ENCODE data around the gene SIRPB2. TPM values are rescaled to one million over a fixed set of nuclear protein-coding genes. Genes with fewer than 3 reads are reported as not detected.
A peak's percentile ranks its signal among the peaks of the same experiment; 100 is the strongest.

The SIRPB2 gene
- total RNA-seq, 1 donor from 2014 or later: not detected

DNA sequence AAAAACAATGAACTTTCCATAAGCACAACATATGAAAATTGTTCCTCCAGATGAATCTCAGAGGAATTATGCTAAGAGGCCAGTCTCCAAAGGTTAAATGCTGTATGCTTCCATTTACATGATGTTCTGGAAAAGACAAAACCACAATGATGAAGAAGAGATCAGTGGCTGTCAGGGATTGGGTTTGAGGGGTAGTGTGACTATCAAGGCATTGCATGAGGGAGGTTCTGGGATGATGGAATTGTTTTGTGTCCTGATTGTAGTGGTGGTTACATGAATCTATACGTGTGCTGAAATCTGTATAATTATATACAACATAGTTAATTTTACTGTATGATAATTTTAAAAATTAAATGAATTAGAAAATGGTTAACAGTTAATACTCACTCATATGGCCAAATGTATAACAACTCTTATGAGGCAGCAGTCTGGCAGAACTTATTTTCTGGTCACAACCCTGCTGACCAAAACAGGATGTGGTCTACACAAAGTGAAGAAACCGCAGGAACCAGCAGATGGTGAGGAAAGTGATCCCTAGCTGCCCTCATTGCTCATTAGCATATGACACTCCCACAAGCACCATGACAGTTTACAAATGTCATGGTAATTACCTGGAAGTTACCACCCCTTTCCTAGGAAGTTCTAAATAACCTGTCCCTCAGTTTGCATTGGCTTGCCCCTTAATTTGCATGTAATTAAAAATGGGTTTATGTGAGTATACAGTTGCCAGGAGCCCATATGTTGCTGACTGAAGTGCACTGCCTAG lies 56.5 kb downstream of the SIRPB2 start:
- Histone ChIP-seq H3K27me3 (ENCODE audit: control insufficient read depth, insufficient read depth, low read length) (no peaks in the 10 kb centered on the region), H3K4me3 (ENCODE audit: low read depth, low read length) (no peak overlapping the region), H3K36me3 (ENCODE audit: control insufficient read depth, insufficient read depth, low read length) (no peaks in the 10 kb centered on the region)
- DNase-seq (ENCODE audit: low read depth): peak; percentile 63
- TF ChIP-seq, protein P1, sequence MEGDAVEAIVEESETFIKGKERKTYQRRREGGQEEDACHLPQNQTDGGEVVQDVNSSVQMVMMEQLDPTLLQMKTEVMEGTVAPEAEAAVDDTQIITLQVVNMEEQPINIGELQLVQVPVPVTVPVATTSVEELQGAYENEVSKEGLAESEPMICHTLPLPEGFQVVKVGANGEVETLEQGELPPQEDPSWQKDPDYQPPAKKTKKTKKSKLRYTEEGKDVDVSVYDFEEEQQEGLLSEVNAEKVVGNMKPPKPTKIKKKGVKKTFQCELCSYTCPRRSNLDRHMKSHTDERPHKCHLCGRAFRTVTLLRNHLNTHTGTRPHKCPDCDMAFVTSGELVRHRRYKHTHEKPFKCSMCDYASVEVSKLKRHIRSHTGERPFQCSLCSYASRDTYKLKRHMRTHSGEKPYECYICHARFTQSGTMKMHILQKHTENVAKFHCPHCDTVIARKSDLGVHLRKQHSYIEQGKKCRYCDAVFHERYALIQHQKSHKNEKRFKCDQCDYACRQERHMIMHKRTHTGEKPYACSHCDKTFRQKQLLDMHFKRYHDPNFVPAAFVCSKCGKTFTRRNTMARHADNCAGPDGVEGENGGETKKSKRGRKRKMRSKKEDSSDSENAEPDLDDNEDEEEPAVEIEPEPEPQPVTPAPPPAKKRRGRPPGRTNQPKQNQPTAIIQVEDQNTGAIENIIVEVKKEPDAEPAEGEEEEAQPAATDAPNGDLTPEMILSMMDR (IDR thresholded peaks at IDR 0.05; ENCODE audit: insufficient read depth, low read length, poor library complexity, severe bottlenecking): no peak

DNA sequence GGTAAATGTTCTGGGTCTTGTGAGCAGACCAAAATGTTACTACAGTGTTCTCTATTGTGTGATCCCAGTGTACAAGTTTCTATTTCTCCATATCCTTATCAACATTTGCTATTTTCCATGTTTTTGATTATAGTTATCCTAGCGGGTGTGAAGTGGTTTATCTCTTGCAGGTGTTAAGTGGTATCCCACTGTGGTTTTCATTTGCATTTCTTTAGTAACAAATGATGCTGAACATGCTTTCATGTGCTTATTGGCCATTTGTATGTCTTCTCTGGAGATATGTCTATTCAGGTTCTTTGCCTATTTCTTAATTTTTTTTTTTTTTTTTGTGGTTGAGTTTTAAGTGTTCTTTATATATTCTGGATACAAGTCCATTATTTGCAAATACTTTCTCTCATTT lies 60.1 kb downstream of the SIRPB2 start:
- TF ChIP-seq, protein P1 (IDR thresholded peaks at IDR 0.05; ENCODE audit: insufficient read depth, low read length, poor library complexity, severe bottlenecking): no peak
- no peak for DNase-seq (ENCODE audit: low read depth)
- H3K36me3 ChIP-seq (ENCODE audit: control insufficient read depth, insufficient read depth, low read length): no peaks in the 10 kb centered on the region
- H3K27me3 ChIP-seq (ENCODE audit: control insufficient read depth, insufficient read depth, low read length): no peaks in the 10 kb centered on the region
- no peak overlapping the region for H3K4me3 ChIP-seq (ENCODE audit: low read depth, low read length)

- Histone ChIP-seq H3K27me3 (ENCODE audit: control insufficient read depth, insufficient read depth, low read length) (no peaks in the 10 kb centered on the region), H3K36me3 (ENCODE audit: control insufficient read depth, insufficient read depth, low read length) (no peaks in the 10 kb centered on the region), H3K4me3 (ENCODE audit: low read depth, low read length) (no peak overlapping the region)
- TF ChIP-seq, protein P1 (IDR thresholded peaks at IDR 0.05; ENCODE audit: insufficient read depth, low read length, poor library complexity, severe bottlenecking): no peak
- peak; percentile 4 for DNase-seq (ENCODE audit: low read depth)
Observed at GRCh38 chr20:1430004-1430451, 61.2 kb downstream of the SIRPB2 start.

DNA sequence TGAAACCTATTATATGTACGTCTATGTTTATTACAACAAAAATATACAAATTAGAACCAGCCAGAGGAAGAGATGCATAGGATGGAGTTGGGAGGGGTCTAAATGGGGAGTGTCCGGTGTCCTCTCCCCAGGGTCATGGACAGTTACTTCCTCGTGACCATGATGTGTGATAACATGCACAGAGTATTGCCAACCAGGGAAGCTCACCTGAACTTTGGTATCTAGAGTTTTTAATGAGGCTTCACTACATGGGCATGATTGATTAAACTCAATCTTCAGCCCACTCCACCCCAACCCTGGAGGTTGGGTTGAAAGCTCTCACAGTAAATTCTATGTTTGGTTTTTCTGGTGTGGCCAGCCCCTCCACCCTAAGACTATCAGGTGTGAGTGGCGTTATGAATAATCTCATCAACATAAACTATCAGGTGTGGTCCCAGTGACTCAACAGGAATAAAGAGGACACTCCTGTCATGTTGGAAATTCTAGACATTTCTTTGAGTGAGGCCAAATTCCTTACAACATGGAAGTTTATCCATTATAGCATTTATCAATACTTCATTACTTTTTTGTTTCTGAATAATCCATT lies 62.0 kb downstream of the SIRPB2 start:
- TF ChIP-seq, protein P1 (IDR thresholded peaks at IDR 0.05; ENCODE audit: insufficient read depth, low read length, poor library complexity, severe bottlenecking): no peak
- no peak for DNase-seq (ENCODE audit: low read depth)

DNA sequence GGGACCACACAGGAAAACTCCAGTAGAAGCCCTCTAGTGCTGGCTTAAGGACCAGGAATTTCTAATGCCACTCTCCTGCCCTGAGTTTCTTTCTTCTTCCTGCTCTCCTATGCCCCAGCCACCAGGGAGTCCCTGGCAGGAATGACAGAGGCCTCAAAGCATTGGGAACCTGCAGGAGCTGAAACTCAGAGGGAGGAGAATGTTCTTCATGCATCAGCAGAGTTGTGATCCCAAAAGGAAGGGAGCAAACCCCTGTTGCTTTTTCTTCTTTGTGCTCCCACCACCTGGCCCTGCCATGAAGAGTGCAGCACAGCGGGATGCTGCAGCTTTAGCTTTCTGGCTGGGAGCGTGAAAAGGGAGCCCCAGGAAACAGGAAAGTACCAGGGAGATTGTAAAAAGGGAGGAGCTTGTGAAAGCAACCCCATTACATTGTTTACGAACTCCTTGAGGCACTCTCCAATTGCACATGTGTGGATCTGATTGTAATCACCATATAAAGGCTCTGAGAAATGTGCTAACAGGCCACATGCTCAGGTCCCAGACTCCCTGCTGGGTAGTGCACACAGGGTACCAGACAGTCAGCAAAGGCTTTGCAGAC lies 63.7 kb downstream of the SIRPB2 start:
- Histone ChIP-seq H3K27me3 (ENCODE audit: control insufficient read depth, insufficient read depth, low read length) (no peaks in the 10 kb centered on the region), H3K4me3 (ENCODE audit: low read depth, low read length) (no peak overlapping the region), H3K36me3 (ENCODE audit: control insufficient read depth, insufficient read depth, low read length) (no peaks in the 10 kb centered on the region)
- TF ChIP-seq, protein P1 (IDR thresholded peaks at IDR 0.05; ENCODE audit: insufficient read depth, low read length, poor library complexity, severe bottlenecking): no peak
- DNase-seq (ENCODE audit: low read depth): no peak

More for the DNA sequence above, 62.0 kb downstream of the SIRPB2 start:
- H3K36me3 ChIP-seq (ENCODE audit: control insufficient read depth, insufficient read depth, low read length): no peaks in the 10 kb centered on the region
- no peak overlapping the region for H3K4me3 ChIP-seq (ENCODE audit: low read depth, low read length)
- H3K27me3 ChIP-seq (ENCODE audit: control insufficient read depth, insufficient read depth, low read length): no peaks in the 10 kb centered on the region
